ENCODE data around the gene PCSK5.
"Not testable (repeated sequence)": the region's sequence is repeated elsewhere in the genome, so short reads cannot be mapped to it uniquely, and the experiment has no call there.

PCSK5 gene

GRCh38 chr9:76355886-76356285, 465.4 kb downstream of the PCSK5 start:
- ChIA-PET CTCF (interaction anchor here (0.6 kb wide), 1 partner anchor 17 kb away, joined by 3 read pairs; no protein-coding TSS in a partner anchor), POLR2A (ENCODE audit: low non-redundant PET) (no interaction called here)
- H3K27ac ChIP-seq: no peak overlapping the region
- TF ChIP-seq CTCF (conservative IDR thresholded peaks at IDR 0.05; ENCODE audit: low read depth): no peak
- DNase-seq (ENCODE audit: low spot score): no peak

DNA sequence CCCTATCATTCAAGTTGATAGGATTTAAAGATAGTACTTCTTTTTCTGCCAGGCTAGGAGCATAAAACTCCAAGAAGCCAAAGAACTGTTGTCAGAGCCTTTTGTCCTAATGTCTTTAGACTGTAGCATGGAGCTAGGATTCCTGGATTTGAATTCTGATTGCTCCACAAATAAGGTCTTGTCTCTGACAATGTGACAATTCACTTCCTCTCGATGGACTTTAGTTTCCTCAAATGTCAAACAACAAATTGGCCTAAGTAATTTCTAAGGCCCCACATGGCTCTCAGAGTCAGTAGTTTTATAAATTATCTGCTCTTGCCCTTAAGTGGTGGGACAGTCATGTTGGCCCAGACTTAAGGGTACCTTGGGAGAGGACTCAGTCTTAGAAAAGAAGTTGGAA, 467.1 kb downstream of the PCSK5 start:
- POLR2A ChIA-PET (ENCODE audit: low non-redundant PET): no interaction called here
- DNase-seq (ENCODE audit: low spot score): no peak

DNA sequence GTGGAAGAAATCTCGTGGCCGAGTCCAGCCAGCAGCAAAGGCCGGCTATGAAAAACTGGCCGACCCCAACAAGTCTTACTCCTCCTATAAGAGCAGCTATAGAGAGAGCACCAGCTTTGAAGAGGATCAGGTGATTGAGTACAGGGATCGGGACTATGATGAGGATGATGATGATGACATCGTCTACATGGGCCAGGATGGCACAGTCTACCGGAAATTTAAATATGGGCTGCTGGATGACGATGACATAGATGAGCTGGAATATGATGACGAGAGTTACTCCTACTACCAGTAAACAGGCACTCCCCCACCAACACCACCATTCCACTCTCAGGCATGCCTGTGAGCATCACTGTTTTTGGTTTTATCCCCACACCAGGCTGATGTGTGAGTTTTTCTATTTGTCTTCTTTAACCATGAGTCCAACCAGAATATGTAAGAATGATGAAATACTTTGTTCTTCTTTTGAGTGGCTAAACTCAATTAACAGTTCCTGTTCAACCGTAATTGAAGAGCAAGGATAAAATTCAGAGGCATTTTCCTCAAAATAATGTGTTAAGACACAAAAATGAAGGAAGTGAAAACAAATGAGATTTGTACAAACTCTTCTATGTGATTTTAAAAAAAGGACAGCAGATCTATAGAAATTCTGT, 468.3 kb downstream of the PCSK5 start:
- POLR2A ChIA-PET (ENCODE audit: low non-redundant PET): no interaction called here
- no peak for TF ChIP-seq CTCF (conservative IDR thresholded peaks at IDR 0.05; ENCODE audit: low read depth)
- DNase-seq (ENCODE audit: low spot score): no peak
- CTCF ChIA-PET: interaction anchor here (0.7 kb wide), 1 partner anchor 34 kb away, joined by 3 read pairs; no protein-coding TSS in a partner anchor
- no peak overlapping the region for H3K27ac ChIP-seq

More for the DNA sequence above, 467.1 kb downstream of the PCSK5 start:
- CTCF ChIA-PET: interaction anchor here (0.6 kb wide), 1 partner anchor 18 kb away, joined by 4 read pairs; no protein-coding TSS in a partner anchor
- TF ChIP-seq CTCF (conservative IDR thresholded peaks at IDR 0.05; ENCODE audit: low read depth): no peak
- no peak overlapping the region for H3K27ac ChIP-seq

DNA sequence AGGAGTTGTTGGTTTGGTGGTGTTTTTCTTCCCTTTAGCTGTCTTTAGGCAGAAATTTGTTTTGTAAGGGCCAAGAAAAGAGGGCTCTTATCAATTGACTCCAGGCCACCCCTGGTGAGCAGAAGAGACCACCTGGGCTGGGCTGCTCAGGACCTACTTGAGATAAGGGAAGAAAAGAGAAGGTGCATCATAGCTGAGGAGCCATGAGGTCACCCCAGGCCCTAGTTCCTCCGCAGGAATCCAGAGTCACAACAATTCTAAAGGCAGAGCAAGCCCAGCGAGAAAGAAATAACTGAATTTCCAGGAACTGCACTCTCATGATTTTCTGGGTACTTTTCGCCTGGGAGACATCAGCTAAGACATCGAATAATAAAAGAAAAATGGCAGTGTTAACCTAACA, 468.9 kb downstream of the PCSK5 start:
- ChIA-PET CTCF (interaction anchor here (0.7 kb wide), 1 partner anchor 34 kb away, joined by 3 read pairs; no protein-coding TSS in a partner anchor), POLR2A (ENCODE audit: low non-redundant PET) (no interaction called here)
- no peak overlapping the region for H3K27ac ChIP-seq
- TF ChIP-seq CTCF (conservative IDR thresholded peaks at IDR 0.05; ENCODE audit: low read depth): no peak
- DNase-seq (ENCODE audit: low spot score): no peak

DNA sequence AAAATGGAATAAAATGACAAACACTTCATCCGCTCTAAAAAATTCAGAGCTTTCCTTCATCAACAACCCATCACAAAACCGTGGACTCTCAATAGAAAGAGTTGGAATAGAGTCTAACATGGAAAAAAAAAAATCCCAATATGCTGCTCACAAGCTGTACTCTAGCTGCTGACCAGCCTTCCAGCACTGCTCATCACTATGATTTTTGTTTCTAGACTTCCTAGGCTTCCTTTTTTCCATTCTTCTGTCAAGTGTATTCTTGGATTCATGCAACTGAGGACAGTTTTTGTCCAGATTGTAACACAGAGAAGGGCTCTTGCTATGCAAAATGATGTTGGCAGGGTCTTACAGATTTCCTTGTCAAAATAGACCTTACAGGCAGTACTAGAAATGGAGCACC, 469.3 kb downstream of the PCSK5 start:
- no peak for TF ChIP-seq CTCF (conservative IDR thresholded peaks at IDR 0.05; ENCODE audit: low read depth)
- DNase-seq (ENCODE audit: low spot score): no peak
- POLR2A ChIA-PET (ENCODE audit: low non-redundant PET): no interaction called here
- no peak overlapping the region for H3K27ac ChIP-seq
- CTCF ChIA-PET: no interaction called here

DNA sequence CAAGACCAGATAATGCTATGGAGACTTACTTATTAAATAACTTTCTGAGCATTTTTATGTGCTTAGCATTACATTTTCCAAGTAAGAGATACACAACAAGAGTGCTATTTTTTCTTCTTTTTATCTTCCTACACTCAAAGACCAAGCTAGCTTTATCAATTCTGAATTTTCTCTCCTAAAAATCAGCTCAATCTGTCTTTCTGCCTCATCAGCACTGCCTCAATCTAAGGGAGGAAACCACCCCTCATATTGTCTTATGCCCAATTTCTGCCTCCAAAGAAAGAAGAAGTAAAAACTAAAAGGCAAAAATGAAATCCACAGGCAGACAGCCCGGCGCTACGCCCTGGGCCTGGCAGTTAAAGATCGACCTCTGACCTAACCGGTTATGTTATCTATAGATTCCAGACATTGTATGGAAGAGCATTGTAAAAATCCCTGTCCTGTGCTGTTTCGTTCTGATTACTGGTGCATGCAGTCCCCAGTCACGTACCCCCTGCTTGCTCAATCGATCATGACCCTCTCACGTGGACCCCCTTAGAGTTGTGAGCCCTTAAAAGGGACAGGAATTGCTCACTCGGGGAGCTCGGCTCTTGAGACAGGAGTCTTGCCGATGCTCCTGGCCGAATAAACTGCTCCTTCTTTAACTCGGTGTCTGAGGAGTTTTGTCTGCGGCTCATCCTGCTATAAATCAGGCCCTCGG, 472.0 kb downstream of the PCSK5 start:
- H3K27ac ChIP-seq; DNase-seq (ENCODE audit: low spot score); POLR2A ChIA-PET (ENCODE audit: low non-redundant PET): not testable (repeated sequence)
- CTCF ChIA-PET: interaction anchor here (0.7 kb wide), 1 partner anchor 786 kb away, joined by 3 read pairs; no protein-coding TSS in a partner anchor

DNA sequence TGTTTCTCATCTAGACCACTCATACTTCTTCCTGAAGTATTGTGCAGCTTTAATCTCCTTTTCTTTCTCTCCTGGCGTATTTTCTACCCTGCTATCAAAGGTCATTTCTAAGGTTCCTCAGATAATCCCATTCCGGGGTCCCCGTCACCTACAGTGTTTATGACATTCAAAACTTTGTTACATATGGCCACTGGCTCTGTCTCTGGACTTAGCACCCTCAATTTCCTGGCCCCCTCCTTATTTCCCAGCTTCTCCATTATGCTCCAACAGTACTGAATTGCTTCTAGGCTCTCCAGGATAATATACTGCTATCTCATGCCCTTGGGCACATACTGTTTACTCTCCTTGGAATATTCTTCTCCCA, 472.5 kb downstream of the PCSK5 start:
- ChIA-PET POLR2A (ENCODE audit: low non-redundant PET) (no interaction called here), CTCF (no interaction called here)
- H3K27ac ChIP-seq: no peak overlapping the region
- DNase-seq (ENCODE audit: low spot score): no peak
- TF ChIP-seq CTCF (conservative IDR thresholded peaks at IDR 0.05; ENCODE audit: low read depth): no peak
